ENCODE data around the gene GARIN3.

GRCh38 chr5:157205708-157206107 is 39.6 kb upstream of the GARIN3 start:
- TF ChIP-seq, protein P1, sequence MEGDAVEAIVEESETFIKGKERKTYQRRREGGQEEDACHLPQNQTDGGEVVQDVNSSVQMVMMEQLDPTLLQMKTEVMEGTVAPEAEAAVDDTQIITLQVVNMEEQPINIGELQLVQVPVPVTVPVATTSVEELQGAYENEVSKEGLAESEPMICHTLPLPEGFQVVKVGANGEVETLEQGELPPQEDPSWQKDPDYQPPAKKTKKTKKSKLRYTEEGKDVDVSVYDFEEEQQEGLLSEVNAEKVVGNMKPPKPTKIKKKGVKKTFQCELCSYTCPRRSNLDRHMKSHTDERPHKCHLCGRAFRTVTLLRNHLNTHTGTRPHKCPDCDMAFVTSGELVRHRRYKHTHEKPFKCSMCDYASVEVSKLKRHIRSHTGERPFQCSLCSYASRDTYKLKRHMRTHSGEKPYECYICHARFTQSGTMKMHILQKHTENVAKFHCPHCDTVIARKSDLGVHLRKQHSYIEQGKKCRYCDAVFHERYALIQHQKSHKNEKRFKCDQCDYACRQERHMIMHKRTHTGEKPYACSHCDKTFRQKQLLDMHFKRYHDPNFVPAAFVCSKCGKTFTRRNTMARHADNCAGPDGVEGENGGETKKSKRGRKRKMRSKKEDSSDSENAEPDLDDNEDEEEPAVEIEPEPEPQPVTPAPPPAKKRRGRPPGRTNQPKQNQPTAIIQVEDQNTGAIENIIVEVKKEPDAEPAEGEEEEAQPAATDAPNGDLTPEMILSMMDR (conservative IDR thresholded peaks at IDR 0.05 in 1 of 2, IDR thresholded peaks at IDR 0.05 in 1 of 2; ENCODE audit: extremely low read depth in 1 of 2, insufficient read depth in 1 of 2, low read depth in 1 of 2, low read length in 2 of 2), result no peak
- TF ChIP-seq EZH2 (IDR thresholded peaks at IDR 0.05; ENCODE audit: borderline replicate concordance, low read length), result no peak

Measured in mammary epithelial cell (primary cell).